ENCODE data around the gene ANXA10.

Gene ANXA10

DNA sequence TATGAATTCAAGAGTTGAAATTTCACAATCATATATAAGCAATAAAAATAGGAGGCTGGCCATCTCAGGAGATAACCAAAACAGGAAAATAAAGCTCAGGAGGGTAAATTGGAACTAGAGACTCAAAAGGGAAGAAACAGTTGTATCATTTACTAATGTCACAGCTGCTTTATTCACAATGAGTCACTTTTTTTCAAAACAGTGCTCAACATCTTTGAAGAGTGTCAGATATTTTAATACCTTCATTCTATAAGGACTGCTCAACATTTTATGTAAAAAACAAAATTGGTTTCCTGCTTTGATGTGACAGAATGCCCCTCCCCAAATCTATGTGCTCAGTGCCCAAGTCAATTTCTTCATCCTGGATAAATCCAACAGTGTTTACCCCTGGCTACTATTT lies 128.6 kb downstream of the ANXA10 start:
- H3K4me3 ChIP-seq (ENCODE audit: low read length): no peak overlapping the region
- H3K9me3 ChIP-seq (ENCODE audit: control insufficient read depth, insufficient read depth, low read length): no peaks in the 10 kb centered on the region
- H3K36me3 ChIP-seq (ENCODE audit: control insufficient read depth, insufficient read depth, low read length): no peaks in the 10 kb centered on the region
- no peak overlapping the region for H3K27ac ChIP-seq (ENCODE audit: low read length)
- no peaks in the 10 kb centered on the region for H3K27me3 ChIP-seq (ENCODE audit: control insufficient read depth, insufficient read depth, low read length)
- H3K4me1 ChIP-seq (ENCODE audit: control insufficient read depth, insufficient read depth, low read length): no peaks in the 10 kb centered on the region
- no peak for DNase-seq (ENCODE audit: low read depth, low spot score)

DNA sequence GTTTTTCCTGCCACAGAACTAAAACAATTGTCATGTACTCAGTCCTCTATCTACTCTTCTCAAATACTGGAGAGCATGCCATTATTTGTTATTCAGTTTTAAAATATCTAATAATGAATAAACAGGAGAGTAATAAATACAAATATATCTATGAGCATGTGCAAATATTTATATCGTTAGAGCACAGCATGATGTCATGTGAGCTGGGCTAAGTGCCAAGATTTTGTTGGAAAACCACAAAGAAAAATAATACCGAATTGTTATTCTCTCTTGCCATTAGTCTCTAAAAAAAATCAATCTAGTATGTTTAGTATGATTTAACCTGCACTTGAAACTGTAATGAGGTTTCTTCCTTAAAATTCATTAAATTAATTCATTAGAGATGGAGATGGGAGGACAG lies 129.0 kb downstream of the ANXA10 start:
- H3K4me1 ChIP-seq (ENCODE audit: control insufficient read depth, insufficient read depth, low read length): no peaks in the 10 kb centered on the region
- no peaks in the 10 kb centered on the region for H3K36me3 ChIP-seq (ENCODE audit: control insufficient read depth, insufficient read depth, low read length)
- no peaks in the 10 kb centered on the region for H3K9me3 ChIP-seq (ENCODE audit: control insufficient read depth, insufficient read depth, low read length)
- no peak overlapping the region for H3K27ac ChIP-seq (ENCODE audit: low read length)
- DNase-seq (ENCODE audit: low read depth, low spot score): no peak
- H3K27me3 ChIP-seq (ENCODE audit: control insufficient read depth, insufficient read depth, low read length): no peaks in the 10 kb centered on the region
- WGBS (ENCODE audit: insufficient coverage, insufficient read length): no CpG with 5 or more reads among the region's 2 CpGs
- H3K4me3 ChIP-seq (ENCODE audit: low read length): no peak overlapping the region

All from iPS DF 6.9 (cell line).